IMR-90 (cell line): ENCODE measurements around the gene MED23. TPM values are rescaled to one million over a fixed set of nuclear protein-coding genes. Genes with fewer than 3 reads are reported as not detected.

Experiments
- ATAC-seq: fragments of 200-7000 bp; cut with Tn5 transposase; 2 replicates; pipeline ENCODE4 v1.9.1; 2020; ENCODE audit warnings: low read depth, mild to moderate bottlenecking, moderate library complexity
- BruUV-seq: library from RNA; stranded (reverse); fragments of 400-500 nt; replicated peaks from 2 replicates; lab custom pipeline; 2021; lab: Mats Ljungman, UMichigan
- CTCF ChIA-PET: fragments of 300-600 bp; formaldehyde crosslinking; extraction: SDS; loops from one replicate; lab custom pipeline; 2021; ENCODE audit warnings: antibody characterized with exemption; lab: Yijun Ruan, JAX
- POLR2A ChIA-PET: fragments of 300-600 bp; sonication (Branson Sonifier 250); formaldehyde crosslinking; loops from one replicate; lab custom pipeline; 2022; ENCODE audit warnings: antibody characterized with exemption; ENCODE audit not compliant: unreplicated experiment; lab: Charles Lee
- DNase-seq: peaks from one replicate; pipeline ENCODE4 v3.0.0; 2013
- H2AFZ ChIP-seq: replicated peaks from 2 replicates; pipeline ENCODE3; 2013; ENCODE audit warnings: low read length, mild to moderate bottlenecking; ENCODE audit not compliant: poor library complexity
- H2AK5ac ChIP-seq: 2 replicates; pipeline ENCODE4 v1.6.1; 2013; ENCODE audit warnings: low read depth, low read length, inconsistent platforms
- H2AK9ac ChIP-seq: replicated peaks from 2 replicates; pipeline ENCODE3; 2013; ENCODE audit warnings: mild to moderate bottlenecking, low read depth, low read length, moderate library complexity; ENCODE audit not compliant: poor library complexity
- H2BK120ac ChIP-seq: 2 replicates; pipeline ENCODE4 v1.6.1; 2013; ENCODE audit warnings: low read depth, low read length, inconsistent platforms
- H2BK15ac ChIP-seq: 3 replicates; pipeline ENCODE4 v1.6.1; 2013; ENCODE audit warnings: low read depth, low read length, inconsistent platforms
- H2BK20ac ChIP-seq: 2 replicates; pipeline ENCODE4 v1.6.1; 2013; ENCODE audit warnings: low read depth, mild to moderate bottlenecking, inconsistent platforms, low read length, moderate library complexity
- H2BK5ac ChIP-seq: 2 replicates; pipeline ENCODE4 v1.6.1; 2013; ENCODE audit warnings: mild to moderate bottlenecking, low read depth, low read length, inconsistent platforms; ENCODE audit not compliant: poor library complexity, severe bottlenecking
- H3K14ac ChIP-seq: replicated peaks from 2 replicates; pipeline ENCODE4 v1.6.1; 2013; ENCODE audit warnings: low read depth, low read length, inconsistent platforms
- H3K18ac ChIP-seq: 2 replicates; pipeline ENCODE4 v1.6.1; 2013; ENCODE audit warnings: low read depth, low read length, control low read depth
- H3K23ac ChIP-seq: 2 replicates; pipeline ENCODE4 v1.6.1; 2013; ENCODE audit warnings: low read depth, low read length, inconsistent platforms
- H3K27ac ChIP-seq: 2 replicates; pipeline ENCODE4 v1.5.1; 2013; ENCODE audit warnings: mild to moderate bottlenecking, control low read depth, low read length; ENCODE audit not compliant: insufficient read depth
- H3K27me3 ChIP-seq: 2 replicates; pipeline ENCODE4 v1.6.1; 2013; ENCODE audit warnings: low read length; ENCODE audit not compliant: control insufficient read depth, insufficient read depth
- H3K36me3 ChIP-seq: 2 replicates; pipeline ENCODE4 v1.6.1; 2013; ENCODE audit warnings: low read length, mixed read lengths; ENCODE audit not compliant: control insufficient read depth, insufficient read depth
- H3K4ac ChIP-seq: 2 replicates; pipeline ENCODE4 v1.6.1; 2013; ENCODE audit warnings: low read depth, low read length, inconsistent platforms
- H3K4me1 ChIP-seq: 2 replicates; pipeline ENCODE4 v1.6.1; 2013; ENCODE audit warnings: low read length, mixed read lengths; ENCODE audit not compliant: control insufficient read depth, insufficient read depth
- H3K4me2 ChIP-seq: 2 replicates; pipeline ENCODE4 v1.6.1; 2013; ENCODE audit warnings: low read depth, mild to moderate bottlenecking, control low read depth, low read length, moderate library complexity
- H3K4me3 ChIP-seq: 2 replicates; pipeline ENCODE4 v1.5.1; 2013; ENCODE audit warnings: low read depth, mild to moderate bottlenecking, control low read depth, low read length, moderate library complexity; ENCODE audit not compliant: insufficient read depth
- H3K56ac ChIP-seq: 2 replicates; pipeline ENCODE4 v1.6.1; 2013; ENCODE audit warnings: low read length, inconsistent platforms; ENCODE audit not compliant: insufficient read depth; ENCODE audit errors: extremely low read depth
- H3K79me1 ChIP-seq, 2 experiments: 2 replicates each; pipeline ENCODE4 v1.6.1; 2013; ENCODE audit warnings: low read length in 2 of 2, inconsistent platforms in 1 of 2, low read depth in 1 of 2
- H3K9ac ChIP-seq: 2 replicates; pipeline ENCODE4 v1.6.1; 2013; ENCODE audit warnings: low read depth, low read length, control low read depth
- H3K9me1 ChIP-seq: 2 replicates; pipeline ENCODE4 v1.6.1; 2013; ENCODE audit warnings: low read length, inconsistent platforms; ENCODE audit not compliant: insufficient read depth
- H3K9me3 ChIP-seq: 2 replicates; pipeline ENCODE4 v1.6.1; 2013; ENCODE audit warnings: low read length; ENCODE audit not compliant: control insufficient read depth, insufficient read depth
- H4K20me1 ChIP-seq: 2 replicates; pipeline ENCODE4 v1.6.1; 2013; ENCODE audit warnings: low read length, inconsistent platforms; ENCODE audit not compliant: insufficient read depth
- H4K5ac ChIP-seq: 2 replicates; pipeline ENCODE4 v1.6.1; 2013; ENCODE audit warnings: mild to moderate bottlenecking, low read depth, low read length, control low read depth
- H4K8ac ChIP-seq, 2 experiments: 2 replicates each; pipeline ENCODE4 v1.6.1; 2013; ENCODE audit warnings: low read depth in 2 of 2, low read length in 2 of 2, control low read depth in 1 of 2, inconsistent platforms in 1 of 2
- H4K91ac ChIP-seq: 2 replicates; pipeline ENCODE4 v1.6.1; 2013; ENCODE audit warnings: low read depth, low read length, inconsistent platforms; ENCODE audit not compliant: insufficient read depth
- BHLHE40 ChIP-seq: fragments of 150-350 bp; IDR thresholded peaks from 2 replicates; pipeline ENCODE4 v1.6.1; 2016; ENCODE audit warnings: mild to moderate bottlenecking, low read depth, low read length
- CEBPB ChIP-seq: IDR thresholded peaks from 2 replicates; pipeline ENCODE4 v1.6.1; 2012; ENCODE audit warnings: low read depth, low read length, improper control_type of control experiment
- CHD1 ChIP-seq: IDR thresholded peaks from 2 replicates; pipeline ENCODE4 v1.6.1; 2012; ENCODE audit warnings: low read depth, low read length, improper control_type of control experiment
- CTCF ChIP-seq: conservative IDR thresholded peaks from 2 replicates; pipeline ENCODE4 v1.5.1; 2012; ENCODE audit warnings: mild to moderate bottlenecking, low read depth, low read length, improper control_type of control experiment
- ELK1 ChIP-seq: fragments of 150-350 bp; IDR thresholded peaks from 2 replicates; pipeline ENCODE4 v1.6.1; 2016; ENCODE audit warnings: low read depth, mild to moderate bottlenecking, low read length, moderate library complexity, borderline replicate concordance
- FOS ChIP-seq: fragments of 150-350 bp; IDR thresholded peaks from 2 replicates; pipeline ENCODE4 v1.6.1; 2016; ENCODE audit warnings: low read depth, low read length
- MAFK ChIP-seq: IDR thresholded peaks from 2 replicates; pipeline ENCODE4 v1.6.1; 2012; ENCODE audit warnings: low read depth, low read length, improper control_type of control experiment
- MAZ ChIP-seq: IDR thresholded peaks from 2 replicates; pipeline ENCODE4 v1.6.1; 2012; ENCODE audit warnings: low read depth, mild to moderate bottlenecking, low read length, improper control_type of control experiment, moderate library complexity, borderline replicate concordance
- MXI1 ChIP-seq: IDR thresholded peaks from 2 replicates; pipeline ENCODE4 v1.6.1; 2012; ENCODE audit warnings: low read depth, mild to moderate bottlenecking, low read length, moderate library complexity, borderline replicate concordance
- NFE2L2 ChIP-seq: fragments of 150-350 bp; IDR thresholded peaks from 2 replicates; pipeline ENCODE4 v1.6.1; 2016; ENCODE audit warnings: low read depth, mild to moderate bottlenecking, low read length
- POLR2A ChIP-seq: IDR thresholded peaks from 2 replicates; pipeline ENCODE4 v1.6.1; 2012; ENCODE audit warnings: mild to moderate bottlenecking, low read depth, low read length
- RAD21 ChIP-seq: IDR thresholded peaks from 2 replicates; pipeline ENCODE4 v1.6.1; 2012; ENCODE audit warnings: low read length, improper control_type of control experiment
- RCOR1 ChIP-seq: IDR thresholded peaks from 2 replicates; pipeline ENCODE4 v1.6.1; 2012; ENCODE audit warnings: mild to moderate bottlenecking, low read length, improper control_type of control experiment; ENCODE audit not compliant: insufficient replicate concordance
- RFX5 ChIP-seq: IDR thresholded peaks from 2 replicates; pipeline ENCODE4 v1.8.0; 2012; ENCODE audit warnings: low read depth, mild to moderate bottlenecking, low read length, moderate library complexity
- SMC3 ChIP-seq: fragments of 150-350 bp; IDR thresholded peaks from 2 replicates; pipeline ENCODE4 v1.6.1; 2016; ENCODE audit warnings: low read depth, mild to moderate bottlenecking, antibody characterized with exemption, low read length, moderate library complexity
- USF2 ChIP-seq: fragments of 150-350 bp; IDR thresholded peaks from 2 replicates; pipeline ENCODE4 v1.6.1; 2017; ENCODE audit warnings: mild to moderate bottlenecking, antibody characterized with exemption, low read length, low read depth
- WGBS, 2 experiments: methylation state at CpG; one replicate each; pipeline versions ENCODE4 v1.1.5 to v1.1.7; 2013; ENCODE audit warnings: missing lambda C conversion rate in 2 of 2; ENCODE audit not compliant: insufficient read length in 1 of 2; ENCODE audit errors: extremely low coverage in 2 of 2; 5-methylcytosine and 5-hydroxymethylcytosine counted together
- dilution Hi-C: fragments of 300-500 bp; cut with HindIII; formaldehyde crosslinking; loops from one replicate; pipeline ENCODE4 v1.14.3; 2018; ENCODE audit warnings: low sequenced_read_pairs; ENCODE audit not compliant: unreplicated experiment
- in situ Hi-C: fragments of 300-500 bp; cut with MboI; formaldehyde crosslinking; loops from 3 replicates; pipeline ENCODE4 v1.14.3; 2019; ENCODE audit warnings: low sequenced_read_pairs, inconsistent platforms, mixed read lengths
- intact Hi-C: fragments of 100-400 bp; cut with micrococcal nuclease; formaldehyde crosslinking; loops from 2 replicates; pipeline ENCODE4 v1.10.0; 2022
- polyA plus RNA-seq, 3 experiments: library from polyadenylated mRNA; depleted of rRNA; stranded (reverse); fragments of >200 nt; gene quantifications; 2 replicates each; pipeline ENCODE4 v1.2.3, GENCODE V29; 2012; ENCODE audit warnings: low replicate concordance in 1 of 3
- total RNA-seq: library from RNA; depleted of rRNA; stranded (reverse); fragments of >200 nt; gene quantifications from 2 replicates; pipeline ENCODE4 v1.2.3, GENCODE V29; 2012

The MED23 gene
- total and polyA plus RNA-seq, 2 of the 4 experiments (the other 2 are of a cell fraction), result 16.0 to 40.7 TPM

GRCh38 chr6:131558922-131559321 lies 69.1 kb downstream of the MED23 start:
- no TSS peak for BruUV-seq
- in situ Hi-C loops (no loop called here), intact Hi-C loops (no loop called here), dilution Hi-C loops (no loop called here)
- Histone ChIP-seq H3K23ac (no peak overlapping the region), H4K20me1 (no peaks in the 10 kb centered on the region), H2AK9ac (no peak overlapping the region), H3K27me3 (no peaks in the 10 kb centered on the region; the same call in 1 of the 2 replicates), H3K9me3 (no peaks in the 10 kb centered on the region), H3K56ac (no peak overlapping the region), H3K9me1 (no peaks in the 10 kb centered on the region), H2AFZ (peak overlapping the region; percentile 48), H3K4ac (no peak overlapping the region), H2BK15ac (no peak overlapping the region), H3K4me1 (no peaks in the 10 kb centered on the region), H3K79me1 (no peaks in the 10 kb centered on the region), H2AK5ac (no peak overlapping the region), H4K8ac (no peak overlapping the region), H3K9ac (no peak overlapping the region), H2BK20ac (no peak overlapping the region), H3K14ac (no peak overlapping the region), H2BK5ac (no peak overlapping the region), H2BK120ac (no peak overlapping the region), H4K5ac (no peak overlapping the region), H3K4me2 (no peak overlapping the region), H3K4me3 (no peak overlapping the region), H4K91ac (no peak overlapping the region), H3K27ac (no peak overlapping the region), H3K18ac (no peak overlapping the region), H3K36me3 (no peaks in the 10 kb centered on the region)
- ChIA-PET POLR2A (no interaction called here), CTCF (no interaction called here)
- ATAC-seq, result no peak
- no peak for DNase-seq
- no CpG with 5 or more reads among the region's 4 CpGs for WGBS, 2 experiments
- TF ChIP-seq MAFK (no peak), CHD1 (no peak), NFE2L2 (no peak), CTCF (no peak), FOS (no peak), ELK1 (no peak), RCOR1 (no peak), POLR2A (no peak), RAD21 (no peak), SMC3 (no peak), MXI1 (no peak), RFX5 (no peak), BHLHE40 (no peak), MAZ (no peak), CEBPB (no peak), USF2 (no peak)
